Liver (tissue), 3 donors: Measurements from ENCODE around the gene CAMK2N2.

Experiments used
- JUND ChIP-seq, 2 donors: IDR thresholded peaks; 2 replicates each; pipeline ENCODE4 v1.6.1; 2016; ENCODE audit warnings: antibody characterized with exemption in 2 of 2
- NR2F2 ChIP-seq: IDR thresholded peaks from 2 replicates; pipeline ENCODE4 v1.6.1; 2016; ENCODE audit warnings: antibody characterized with exemption
- RAD21 ChIP-seq, 2 donors: IDR thresholded peaks; 2 replicates each; pipeline ENCODE4 v1.6.1; 2016; ENCODE audit warnings: antibody characterized with exemption in 2 of 2, mild to moderate bottlenecking in 2 of 2
- TAF1 ChIP-seq: conservative IDR thresholded peaks from 2 replicates; pipeline ENCODE4 v1.6.1; 2016; ENCODE audit warnings: antibody characterized with exemption, mild to moderate bottlenecking
- TF ChIP-seq, protein P1 (sequence below): fragments of 150-350 bp; IDR thresholded peaks from 2 replicates; pipeline ENCODE4 v1.5.1; 2017; ENCODE audit warnings: improper control_type of control experiment, low read depth, low read length; ENCODE audit not compliant: missing input control
- TF ChIP-seq, protein P2 (sequence below): IDR thresholded peaks from 2 replicates; pipeline ENCODE4 v1.6.1; 2016; ENCODE audit warnings: antibody characterized with exemption
- TF ChIP-seq, protein P3 (sequence below): IDR thresholded peaks from 2 replicates; pipeline ENCODE4 v1.6.1; 2016; ENCODE audit warnings: antibody characterized with exemption
- donor health status: healthy.
- donor health status: healthy.

DNA sequence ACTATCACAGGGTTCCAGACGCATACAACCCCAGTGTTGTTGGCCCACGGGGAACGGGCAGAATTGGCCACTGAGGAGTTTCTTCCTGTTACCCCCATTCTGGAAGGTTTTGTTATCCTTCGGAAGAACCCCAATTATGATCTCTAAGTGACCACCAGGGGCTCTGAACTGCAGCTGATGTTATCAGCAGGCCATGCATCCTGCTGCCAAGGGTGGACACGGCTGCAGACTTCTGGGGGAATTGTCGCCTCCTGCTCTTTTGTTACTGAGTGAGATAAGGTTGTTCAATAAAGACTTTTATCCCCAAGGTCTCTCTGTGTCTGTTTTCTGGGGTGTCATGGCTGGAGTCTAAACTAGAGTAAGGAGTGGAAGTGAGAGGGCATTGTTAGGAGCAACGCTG is 47.4 kb upstream of the CAMK2N2 start:
- TF ChIP-seq, protein P1, sequence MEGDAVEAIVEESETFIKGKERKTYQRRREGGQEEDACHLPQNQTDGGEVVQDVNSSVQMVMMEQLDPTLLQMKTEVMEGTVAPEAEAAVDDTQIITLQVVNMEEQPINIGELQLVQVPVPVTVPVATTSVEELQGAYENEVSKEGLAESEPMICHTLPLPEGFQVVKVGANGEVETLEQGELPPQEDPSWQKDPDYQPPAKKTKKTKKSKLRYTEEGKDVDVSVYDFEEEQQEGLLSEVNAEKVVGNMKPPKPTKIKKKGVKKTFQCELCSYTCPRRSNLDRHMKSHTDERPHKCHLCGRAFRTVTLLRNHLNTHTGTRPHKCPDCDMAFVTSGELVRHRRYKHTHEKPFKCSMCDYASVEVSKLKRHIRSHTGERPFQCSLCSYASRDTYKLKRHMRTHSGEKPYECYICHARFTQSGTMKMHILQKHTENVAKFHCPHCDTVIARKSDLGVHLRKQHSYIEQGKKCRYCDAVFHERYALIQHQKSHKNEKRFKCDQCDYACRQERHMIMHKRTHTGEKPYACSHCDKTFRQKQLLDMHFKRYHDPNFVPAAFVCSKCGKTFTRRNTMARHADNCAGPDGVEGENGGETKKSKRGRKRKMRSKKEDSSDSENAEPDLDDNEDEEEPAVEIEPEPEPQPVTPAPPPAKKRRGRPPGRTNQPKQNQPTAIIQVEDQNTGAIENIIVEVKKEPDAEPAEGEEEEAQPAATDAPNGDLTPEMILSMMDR, result no peak
- no peak for TF ChIP-seq RAD21 (IDR thresholded peaks at IDR 0.05)
- no peak for TF ChIP-seq NR2F2
- TF ChIP-seq, protein P2, sequence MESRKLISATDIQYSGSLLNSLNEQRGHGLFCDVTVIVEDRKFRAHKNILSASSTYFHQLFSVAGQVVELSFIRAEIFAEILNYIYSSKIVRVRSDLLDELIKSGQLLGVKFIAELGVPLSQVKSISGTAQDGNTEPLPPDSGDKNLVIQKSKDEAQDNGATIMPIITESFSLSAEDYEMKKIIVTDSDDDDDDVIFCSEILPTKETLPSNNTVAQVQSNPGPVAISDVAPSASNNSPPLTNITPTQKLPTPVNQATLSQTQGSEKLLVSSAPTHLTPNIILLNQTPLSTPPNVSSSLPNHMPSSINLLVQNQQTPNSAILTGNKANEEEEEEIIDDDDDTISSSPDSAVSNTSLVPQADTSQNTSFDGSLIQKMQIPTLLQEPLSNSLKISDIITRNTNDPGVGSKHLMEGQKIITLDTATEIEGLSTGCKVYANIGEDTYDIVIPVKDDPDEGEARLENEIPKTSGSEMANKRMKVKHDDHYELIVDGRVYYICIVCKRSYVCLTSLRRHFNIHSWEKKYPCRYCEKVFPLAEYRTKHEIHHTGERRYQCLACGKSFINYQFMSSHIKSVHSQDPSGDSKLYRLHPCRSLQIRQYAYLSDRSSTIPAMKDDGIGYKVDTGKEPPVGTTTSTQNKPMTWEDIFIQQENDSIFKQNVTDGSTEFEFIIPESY, result no peak
- TF ChIP-seq, protein P3, sequence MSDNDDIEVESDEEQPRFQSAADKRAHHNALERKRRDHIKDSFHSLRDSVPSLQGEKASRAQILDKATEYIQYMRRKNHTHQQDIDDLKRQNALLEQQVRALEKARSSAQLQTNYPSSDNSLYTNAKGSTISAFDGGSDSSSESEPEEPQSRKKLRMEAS, result no peak
- no peak for TF ChIP-seq TAF1
- no peak for TF ChIP-seq JUND (IDR thresholded peaks at IDR 0.05)
